SK-N-SH (cell line): ENCODE measurements around the gene RARS1.
A peak's percentile ranks its signal among the peaks of the same experiment; 100 is the strongest.

Experiments
- EP300 ChIP-seq, 2 experiments: IDR thresholded peaks; 2 replicates each; pipeline versions ENCODE4 v1.4.0 to v1.6.1; 2012; ENCODE audit warnings: borderline replicate concordance in 1 of 2, low read depth in 1 of 2, low read length in 1 of 2
- EZH2phosphoT487 ChIP-seq: fragments of 200-600 bp; sonication (generic); IDR thresholded peaks from 2 replicates; pipeline ENCODE4 v1.6.1; 2017; ENCODE audit warnings: low read depth, mixed run types, mild to moderate bottlenecking, antibody characterized with exemption, moderate library complexity, borderline replicate concordance
- MAX ChIP-seq: IDR thresholded peaks from 2 replicates; pipeline ENCODE4 v1.4.0; 2012; ENCODE audit warnings: low read depth
- POLR2AphosphoS5 ChIP-seq: IDR thresholded peaks from 2 replicates; pipeline ENCODE4 v1.6.1; 2012; ENCODE audit warnings: low read depth, low read length
- RCOR1 ChIP-seq: fragments of 150-350 bp; IDR thresholded peaks from 2 replicates; pipeline ENCODE4 v1.6.1; 2017; ENCODE audit warnings: antibody characterized with exemption, low read length
- REST ChIP-seq: IDR thresholded peaks from 2 replicates; pipeline ENCODE4 v1.6.1; 2012; ENCODE audit warnings: mild to moderate bottlenecking, low read depth, low read length, moderate library complexity
- RFX5 ChIP-seq: IDR thresholded peaks from 2 replicates; pipeline ENCODE4 v1.6.1; 2012; ENCODE audit warnings: mild to moderate bottlenecking, improper control_type of control experiment, low read length
- SIN3A ChIP-seq: IDR thresholded peaks from 2 replicates; pipeline ENCODE4 v1.6.1; 2012; ENCODE audit warnings: low read depth, mild to moderate bottlenecking, low read length, moderate library complexity, borderline replicate concordance
- TAF1 ChIP-seq: IDR thresholded peaks from 2 replicates; pipeline ENCODE4 v1.6.1; 2012; ENCODE audit warnings: low read depth, mild to moderate bottlenecking, low read length, moderate library complexity, borderline replicate concordance
- USF1 ChIP-seq: IDR thresholded peaks from 2 replicates; pipeline ENCODE4 v1.4.0; 2012; ENCODE audit warnings: low read depth, borderline replicate concordance
- ZBTB33 ChIP-seq: IDR thresholded peaks from 2 replicates; pipeline ENCODE4 v1.4.0; 2012; ENCODE audit warnings: low read depth, borderline replicate concordance
- TF ChIP-seq, protein P1 (sequence below): fragments of 200-600 bp; sonication (generic); IDR thresholded peaks from 2 replicates; pipeline ENCODE4 v1.6.1; 2017; ENCODE audit warnings: antibody characterized with exemption, mild to moderate bottlenecking, moderate library complexity

DNA sequence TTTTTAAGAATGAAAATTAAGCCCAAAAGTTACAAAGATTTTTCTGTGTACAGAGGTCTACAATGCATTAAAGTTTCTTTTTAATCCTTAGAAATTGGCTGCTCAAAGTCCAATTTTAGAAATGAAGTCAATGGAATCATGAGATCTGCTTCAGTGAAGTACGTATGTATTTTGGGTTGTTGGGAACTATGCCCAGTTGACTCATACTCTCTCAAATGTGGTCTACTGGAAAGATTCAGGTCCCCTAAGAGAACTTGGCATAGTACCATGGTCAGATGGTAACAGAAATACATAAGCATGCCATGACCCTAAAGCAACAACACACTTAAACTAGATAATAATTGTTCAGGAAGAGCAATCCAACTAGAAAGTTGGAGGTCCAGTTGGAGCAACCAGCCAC, 65.9 kb downstream of the RARS1 start:
- TF ChIP-seq RFX5 (no peak), RCOR1 (no peak), REST (no peak), TAF1 (no peak), POLR2AphosphoS5 (0 out of 2 replicates have a peak, but pooled peaks have one; percentile 15), EP300 (IDR thresholded peaks at IDR 0.05; ENCODE audit: borderline replicate concordance in 1 of 2, low read depth in 1 of 2, low read length in 1 of 2) (no peak), ZBTB33 (no peak), SIN3A (no peak), USF1 (no peak), MAX (no peak), EZH2phosphoT487 (no peak)
- TF ChIP-seq, protein P1, sequence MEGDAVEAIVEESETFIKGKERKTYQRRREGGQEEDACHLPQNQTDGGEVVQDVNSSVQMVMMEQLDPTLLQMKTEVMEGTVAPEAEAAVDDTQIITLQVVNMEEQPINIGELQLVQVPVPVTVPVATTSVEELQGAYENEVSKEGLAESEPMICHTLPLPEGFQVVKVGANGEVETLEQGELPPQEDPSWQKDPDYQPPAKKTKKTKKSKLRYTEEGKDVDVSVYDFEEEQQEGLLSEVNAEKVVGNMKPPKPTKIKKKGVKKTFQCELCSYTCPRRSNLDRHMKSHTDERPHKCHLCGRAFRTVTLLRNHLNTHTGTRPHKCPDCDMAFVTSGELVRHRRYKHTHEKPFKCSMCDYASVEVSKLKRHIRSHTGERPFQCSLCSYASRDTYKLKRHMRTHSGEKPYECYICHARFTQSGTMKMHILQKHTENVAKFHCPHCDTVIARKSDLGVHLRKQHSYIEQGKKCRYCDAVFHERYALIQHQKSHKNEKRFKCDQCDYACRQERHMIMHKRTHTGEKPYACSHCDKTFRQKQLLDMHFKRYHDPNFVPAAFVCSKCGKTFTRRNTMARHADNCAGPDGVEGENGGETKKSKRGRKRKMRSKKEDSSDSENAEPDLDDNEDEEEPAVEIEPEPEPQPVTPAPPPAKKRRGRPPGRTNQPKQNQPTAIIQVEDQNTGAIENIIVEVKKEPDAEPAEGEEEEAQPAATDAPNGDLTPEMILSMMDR, result no peak
